GM18526 (cell line): ENCODE data around the gene PLA1A.

Experiments used
- POLR2A ChIP-seq: IDR thresholded peaks from 3 replicates; pipeline ENCODE4 v1.6.1; 2011; ENCODE audit not compliant: insufficient read length; ENCODE audit errors: extremely low read depth

Gene PLA1A

GRCh38 chr3:119570229-119570628 is 27.5 kb upstream of the PLA1A start:
- TF ChIP-seq POLR2A: no peak

- no peak for TF ChIP-seq POLR2A
These were observed 26.5 kb upstream of the PLA1A start for GRCh38 chr3:119571230-119571629.

GRCh38 chr3:119571688-119572087 is 26.0 kb upstream of the PLA1A start:
- no peak for TF ChIP-seq POLR2A

GRCh38 chr3:119575507-119575906 is 22.2 kb upstream of the PLA1A start:
- TF ChIP-seq POLR2A: no peak

GRCh38 chr3:119579366-119580066 is 18.2 kb upstream of the PLA1A start, which contains the start of gene ADPRH:
Gene ADPRH (plus strand): TSS chr3:119579492. CDS start chr3:119582170, 2,678 bp downstream.
- peak; percentile 62 for TF ChIP-seq POLR2A

- peak; percentile 62 for TF ChIP-seq POLR2A
These were observed 17.5 kb upstream of the PLA1A start for GRCh38 chr3:119580067-119580760.

- TF ChIP-seq POLR2A: no peak
These were observed 15.5 kb upstream of the PLA1A start for GRCh38 chr3:119582178-119582577.

GRCh38 chr3:119585208-119585607 is 12.5 kb upstream of the PLA1A start:
- no peak for TF ChIP-seq POLR2A

- TF ChIP-seq POLR2A: no peak
These were observed 11.7 kb upstream of the PLA1A start for GRCh38 chr3:119585856-119586570.

- TF ChIP-seq POLR2A: no peak
These were observed 10.9 kb upstream of the PLA1A start for GRCh38 chr3:119586733-119587172.

- TF ChIP-seq POLR2A: no peak
These were observed 9.6 kb upstream of the PLA1A start for GRCh38 chr3:119588112-119588511.

GRCh38 chr3:119589102-119589773 is 8.4 kb upstream of the PLA1A start:
- TF ChIP-seq POLR2A: no peak

GRCh38 chr3:119590706-119591105 is 7.0 kb upstream of the PLA1A start:
- no peak for TF ChIP-seq POLR2A

- TF ChIP-seq POLR2A: no peak
These were observed 4.8 kb upstream of the PLA1A start for GRCh38 chr3:119592861-119593260.

- no peak for TF ChIP-seq POLR2A
These were observed 3.6 kb upstream of the PLA1A start for GRCh38 chr3:119594066-119594465.
